Measurements from ENCODE around the gene STK38L. TPM values are rescaled to one million over a fixed set of nuclear protein-coding genes. Genes with fewer than 3 reads are reported as not detected.
A peak's percentile ranks its signal among the peaks of the same experiment; 100 is the strongest.

Gene STK38L
- total RNA-seq, 1 donor from 2014 or later = 115 TPM

DNA sequence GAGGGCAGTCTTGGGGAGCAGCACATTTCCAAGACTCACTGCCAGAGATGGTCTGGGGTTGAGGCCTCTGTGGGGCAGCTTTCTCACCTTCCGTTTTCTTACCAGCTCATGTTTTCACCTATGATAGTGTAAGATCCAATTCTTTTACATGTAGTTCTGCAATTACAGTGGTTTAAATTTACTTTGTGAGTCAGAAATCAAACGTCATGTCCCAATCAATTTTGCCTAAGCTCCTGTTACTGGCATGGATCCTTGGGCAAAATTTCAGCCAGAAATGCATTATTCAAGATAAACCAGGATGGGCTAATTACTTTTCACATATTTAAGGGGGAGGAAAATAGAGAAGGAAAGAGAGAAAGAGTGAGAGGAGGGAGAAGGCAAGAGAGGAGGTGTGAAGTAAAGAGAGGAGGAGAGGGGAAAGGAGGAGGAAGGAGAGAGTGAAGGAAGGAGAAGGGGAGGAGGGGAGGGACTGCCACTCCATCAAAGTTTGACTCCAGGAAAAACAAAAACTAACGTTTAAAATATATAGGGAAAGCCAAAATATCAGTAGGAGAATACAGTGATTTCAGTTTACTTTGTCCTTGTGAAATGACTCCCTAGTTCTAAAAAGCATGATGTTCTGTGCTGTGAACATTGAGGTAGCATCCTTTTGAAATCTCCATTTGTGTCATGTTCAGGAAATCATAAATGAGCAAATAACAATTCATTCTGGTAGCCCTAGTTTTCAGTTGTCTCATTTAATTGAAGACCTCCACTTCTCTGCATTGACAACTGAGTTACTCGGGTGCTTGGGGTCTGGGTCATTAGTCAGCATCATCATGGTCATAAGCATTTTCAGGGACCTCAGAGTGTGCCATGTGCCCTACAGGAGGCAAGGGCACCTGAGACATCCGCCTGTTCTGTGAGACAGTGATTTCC is 91.5 kb downstream of the STK38L start:
- Histone ChIP-seq H3K4me1 (ENCODE audit: insufficient read depth, low read length) (peaks cover 18% of the 10 kb centered on the region), H3K79me2 (ENCODE audit: insufficient read depth, low read length) (peaks cover 66% of the 10 kb centered on the region), H3K36me3 (ENCODE audit: insufficient read depth, low read length) (no peaks in the 10 kb centered on the region), H2AFZ (ENCODE audit: low read depth, low read length) (no peak overlapping the region), H3K9ac (ENCODE audit: low read length) (no peak overlapping the region), H3K4me2 (ENCODE audit: low read length) (peak overlapping the region; percentile 24), H4K20me1 (ENCODE audit: insufficient read depth, low read length) (peaks cover 13% of the 10 kb centered on the region), H3K27me3 (ENCODE audit: insufficient read depth, low read length) (no peaks in the 10 kb centered on the region), H3K27ac (ENCODE audit: low read depth, low read length) (no peak overlapping the region), H3K4me3 (ENCODE audit: insufficient read depth, low read depth, low read length) (no peak overlapping the region), H3K9me3 (ENCODE audit: insufficient read depth, low read depth, low read length) (no peaks in the 10 kb centered on the region)
- Mint-ChIP-seq H3K4me1 (ENCODE audit: low read depth, unreplicated experiment) (peaks cover 32% of the 10 kb centered on the region), H3K9me3 (ENCODE audit: unreplicated experiment) (peaks cover 2% of the 10 kb centered on the region), H3K27ac (ENCODE audit: unreplicated experiment) (no peak overlapping the region), H3K4me3 (ENCODE audit: unreplicated experiment) (no peak overlapping the region), H3K36me3 (ENCODE audit: low read depth, unreplicated experiment) (no peaks in the 10 kb centered on the region), H3K27me3 (ENCODE audit: low read depth, unreplicated experiment) (no peaks in the 10 kb centered on the region)
- DNase-seq (ENCODE audit: low read depth) = peak; percentile 32
- TF ChIP-seq, protein P1, sequence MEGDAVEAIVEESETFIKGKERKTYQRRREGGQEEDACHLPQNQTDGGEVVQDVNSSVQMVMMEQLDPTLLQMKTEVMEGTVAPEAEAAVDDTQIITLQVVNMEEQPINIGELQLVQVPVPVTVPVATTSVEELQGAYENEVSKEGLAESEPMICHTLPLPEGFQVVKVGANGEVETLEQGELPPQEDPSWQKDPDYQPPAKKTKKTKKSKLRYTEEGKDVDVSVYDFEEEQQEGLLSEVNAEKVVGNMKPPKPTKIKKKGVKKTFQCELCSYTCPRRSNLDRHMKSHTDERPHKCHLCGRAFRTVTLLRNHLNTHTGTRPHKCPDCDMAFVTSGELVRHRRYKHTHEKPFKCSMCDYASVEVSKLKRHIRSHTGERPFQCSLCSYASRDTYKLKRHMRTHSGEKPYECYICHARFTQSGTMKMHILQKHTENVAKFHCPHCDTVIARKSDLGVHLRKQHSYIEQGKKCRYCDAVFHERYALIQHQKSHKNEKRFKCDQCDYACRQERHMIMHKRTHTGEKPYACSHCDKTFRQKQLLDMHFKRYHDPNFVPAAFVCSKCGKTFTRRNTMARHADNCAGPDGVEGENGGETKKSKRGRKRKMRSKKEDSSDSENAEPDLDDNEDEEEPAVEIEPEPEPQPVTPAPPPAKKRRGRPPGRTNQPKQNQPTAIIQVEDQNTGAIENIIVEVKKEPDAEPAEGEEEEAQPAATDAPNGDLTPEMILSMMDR (IDR thresholded peaks at IDR 0.05; ENCODE audit: insufficient read depth, low read depth, low read length) = no peak
- TF ChIP-seq EZH2 (IDR thresholded peaks at IDR 0.05; ENCODE audit: insufficient read depth, low read length) = no peak
- FAIRE-seq = no peak

DNA sequence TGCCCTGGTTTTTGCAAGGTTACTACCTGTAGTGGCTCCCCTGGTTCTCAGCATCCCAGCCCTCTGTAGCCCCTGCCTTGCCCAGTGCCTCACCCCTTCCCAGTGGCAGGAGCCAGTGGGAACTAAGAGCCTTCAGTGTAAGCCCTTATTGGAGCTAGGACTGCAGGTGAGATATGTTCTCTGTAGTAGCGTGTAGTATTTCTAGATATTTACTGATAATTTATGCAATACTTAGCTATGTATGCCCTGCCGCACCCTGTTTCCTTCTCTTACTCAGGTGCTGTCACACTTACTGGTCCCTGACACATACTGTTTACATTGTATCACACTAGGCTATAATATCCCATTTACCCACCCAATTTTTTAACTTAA is 92.2 kb downstream of the STK38L start:
- H3K4me1 Mint-ChIP-seq (ENCODE audit: low read depth, unreplicated experiment) = peaks cover 30% of the 10 kb centered on the region
- Histone ChIP-seq H3K36me3 (ENCODE audit: insufficient read depth, low read length) (no peaks in the 10 kb centered on the region), H3K27ac (ENCODE audit: low read depth, low read length) (no peak overlapping the region), H4K20me1 (ENCODE audit: insufficient read depth, low read length) (peaks cover 13% of the 10 kb centered on the region), H3K4me2 (ENCODE audit: low read length) (no peak overlapping the region), H3K9me3 (ENCODE audit: insufficient read depth, low read depth, low read length) (no peaks in the 10 kb centered on the region), H2AFZ (ENCODE audit: low read depth, low read length) (no peak overlapping the region), H3K9ac (ENCODE audit: low read length) (no peak overlapping the region), H3K79me2 (ENCODE audit: insufficient read depth, low read length) (peaks cover 72% of the 10 kb centered on the region), H3K4me3 (ENCODE audit: insufficient read depth, low read depth, low read length) (no peak overlapping the region), H3K4me1 (ENCODE audit: insufficient read depth, low read length) (peaks cover 18% of the 10 kb centered on the region), H3K27me3 (ENCODE audit: insufficient read depth, low read length) (no peaks in the 10 kb centered on the region)
- H3K27me3 Mint-ChIP-seq (ENCODE audit: low read depth, unreplicated experiment) = no peaks in the 10 kb centered on the region
- TF ChIP-seq, protein P1 (IDR thresholded peaks at IDR 0.05; ENCODE audit: insufficient read depth, low read depth, low read length) = no peak
- no peak for TF ChIP-seq EZH2 (IDR thresholded peaks at IDR 0.05; ENCODE audit: insufficient read depth, low read length)
- H3K27ac Mint-ChIP-seq (ENCODE audit: unreplicated experiment) = no peak overlapping the region
- peaks cover 2% of the 10 kb centered on the region for H3K9me3 Mint-ChIP-seq (ENCODE audit: unreplicated experiment)
- DNase-seq (ENCODE audit: low read depth) (no peak), FAIRE-seq (no peak)
- no peak overlapping the region for H3K4me3 Mint-ChIP-seq (ENCODE audit: unreplicated experiment)
- H3K36me3 Mint-ChIP-seq (ENCODE audit: low read depth, unreplicated experiment) = no peaks in the 10 kb centered on the region

DNA sequence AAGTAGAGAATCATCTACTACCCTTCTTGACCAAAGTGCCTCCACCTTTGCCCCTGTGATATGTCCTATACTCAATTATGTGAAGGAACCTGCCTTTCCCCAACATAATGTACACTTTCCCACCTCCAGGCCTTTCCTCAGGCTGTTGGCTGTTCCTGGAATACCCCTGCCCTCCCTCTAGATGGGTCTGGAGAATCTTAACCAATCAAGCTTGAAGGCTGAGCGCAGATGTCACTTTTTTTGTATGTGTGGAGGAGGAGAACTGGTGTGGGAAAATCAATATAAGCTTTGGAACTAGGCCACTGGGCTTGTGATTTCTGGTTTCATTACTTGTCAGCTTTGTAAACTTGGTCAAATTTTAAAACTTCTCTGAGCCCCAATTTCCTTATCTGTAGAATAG is 93.3 kb downstream of the STK38L start:
- Histone ChIP-seq H3K4me1 (ENCODE audit: insufficient read depth, low read length) (peaks cover 16% of the 10 kb centered on the region), H3K4me3 (ENCODE audit: insufficient read depth, low read depth, low read length) (no peak overlapping the region), H3K9me3 (ENCODE audit: insufficient read depth, low read depth, low read length) (no peaks in the 10 kb centered on the region), H3K9ac (ENCODE audit: low read length) (no peak overlapping the region), H3K36me3 (ENCODE audit: insufficient read depth, low read length) (no peaks in the 10 kb centered on the region), H3K79me2 (ENCODE audit: insufficient read depth, low read length) (peaks cover 83% of the 10 kb centered on the region), H3K27me3 (ENCODE audit: insufficient read depth, low read length) (no peaks in the 10 kb centered on the region), H3K27ac (ENCODE audit: low read depth, low read length) (no peak overlapping the region), H3K4me2 (ENCODE audit: low read length) (no peak overlapping the region), H4K20me1 (ENCODE audit: insufficient read depth, low read length) (peaks cover 13% of the 10 kb centered on the region), H2AFZ (ENCODE audit: low read depth, low read length) (no peak overlapping the region)
- H3K36me3 Mint-ChIP-seq (ENCODE audit: low read depth, unreplicated experiment) = no peaks in the 10 kb centered on the region
- no peak for DNase-seq (ENCODE audit: low read depth)
- no peak for FAIRE-seq
- peaks cover 2% of the 10 kb centered on the region for H3K9me3 Mint-ChIP-seq (ENCODE audit: unreplicated experiment)
- H3K27ac Mint-ChIP-seq (ENCODE audit: unreplicated experiment) = no peak overlapping the region
- no peak overlapping the region for H3K4me3 Mint-ChIP-seq (ENCODE audit: unreplicated experiment)
- H3K27me3 Mint-ChIP-seq (ENCODE audit: low read depth, unreplicated experiment) = no peaks in the 10 kb centered on the region
- H3K4me1 Mint-ChIP-seq (ENCODE audit: low read depth, unreplicated experiment) = peaks cover 19% of the 10 kb centered on the region
- TF ChIP-seq EZH2 (IDR thresholded peaks at IDR 0.05; ENCODE audit: insufficient read depth, low read length) = no peak
- TF ChIP-seq, protein P1 (IDR thresholded peaks at IDR 0.05; ENCODE audit: insufficient read depth, low read depth, low read length) = no peak

Measured in astrocyte (in vitro differentiated cells and primary cell).